Panc1 (cell line): Measurements from ENCODE around the gene ADORA2A. TPM values are rescaled to one million over a fixed set of nuclear protein-coding genes. Genes with fewer than 3 reads are reported as not detected.

ENCODE experiments used
- ATAC-seq: fragments of 200-7000 bp; cut with Tn5 transposase; 2 replicates; pipeline ENCODE4 v1.9.1; 2020; ENCODE audit warnings: mild to moderate bottlenecking, moderate library complexity
- BruUV-seq: library from RNA; stranded (reverse); fragments of 400-500 nt; replicated peaks from 2 replicates; lab custom pipeline; 2021; lab: Mats Ljungman, UMichigan
- CTCF ChIA-PET: fragments of 300-600 bp; sonication (Branson Sonifier 250); formaldehyde crosslinking; loops from one replicate; lab custom pipeline; 2022; ENCODE audit warnings: antibody characterized with exemption; lab: Charles Lee
- POLR2A ChIA-PET: fragments of 300-600 bp; sonication (Branson Sonifier 250); formaldehyde crosslinking; loops from one replicate; lab custom pipeline; 2022; ENCODE audit warnings: antibody characterized with exemption; lab: Charles Lee
- DNase-seq: peaks from one replicate; pipeline ENCODE4 v3.0.0-alpha.2; 2010; ENCODE audit warnings: low read depth, low spot score
- H3K27ac ChIP-seq: 2 replicates; pipeline ENCODE4 v1.5.1; 2011; ENCODE audit warnings: mild to moderate bottlenecking, low read length, inconsistent platforms
- H3K27me3 ChIP-seq: fragments of 200-500 bp; sonication (Bioruptor generic); 2 replicates; pipeline ENCODE4 v1.6.0; 2014; ENCODE audit warnings: low read length, inconsistent platforms; ENCODE audit not compliant: control insufficient read depth, insufficient read depth
- H3K36me3 ChIP-seq: fragments of 200-500 bp; sonication (Bioruptor generic); 2 replicates; pipeline ENCODE4 v1.5.1; 2014; ENCODE audit warnings: inconsistent platforms, mild to moderate bottlenecking, low read length, moderate library complexity; ENCODE audit not compliant: control insufficient read depth, insufficient read depth
- H3K4me1 ChIP-seq: 2 replicates; pipeline ENCODE4 v1.5.1; 2011; ENCODE audit warnings: inconsistent platforms, mild to moderate bottlenecking, low read length, moderate library complexity; ENCODE audit not compliant: control insufficient read depth, insufficient read depth
- H3K4me3 ChIP-seq, 2 experiments: 2 replicates each; pipeline ENCODE4 v1.5.1; 2011 to 2012; ENCODE audit warnings: low read depth in 2 of 2, low read length in 2 of 2, mild to moderate bottlenecking in 2 of 2, inconsistent platforms in 1 of 2, moderate library complexity in 1 of 2
- H3K9me3 ChIP-seq: fragments of 200-500 bp; sonication (Bioruptor generic); 2 replicates; pipeline ENCODE4 v1.5.1; 2014; ENCODE audit warnings: low read depth, mild to moderate bottlenecking, inconsistent platforms, low read length, moderate library complexity; ENCODE audit not compliant: control insufficient read depth, insufficient read depth
- CTCF ChIP-seq: fragments of 450-650 bp; IDR thresholded peaks from 2 replicates; pipeline ENCODE4 v1.5.1; 2017; ENCODE audit warnings: mild to moderate bottlenecking
- POLR2AphosphoS5 ChIP-seq: IDR thresholded peaks from 2 replicates; pipeline ENCODE4 v1.6.1; 2012; ENCODE audit warnings: mild to moderate bottlenecking, low read depth, low read length, moderate library complexity
- REST ChIP-seq, 2 experiments: IDR thresholded peaks; 2 replicates each; pipeline ENCODE4 v1.6.1; 2011 to 2012; ENCODE audit warnings: low read depth in 2 of 2, control low read depth in 1 of 2, low read length in 1 of 2, mild to moderate bottlenecking in 1 of 2, moderate library complexity in 1 of 2; ENCODE audit not compliant: insufficient read depth in 1 of 2
- SIN3A ChIP-seq: IDR thresholded peaks from 2 replicates; pipeline ENCODE4 v1.6.1; 2012; ENCODE audit warnings: low read depth, mild to moderate bottlenecking, low read length, moderate library complexity, borderline replicate concordance; ENCODE audit not compliant: insufficient read depth
- TCF7L2 ChIP-seq: IDR thresholded peaks from 2 replicates; pipeline ENCODE4 v1.6.1; 2011; ENCODE audit warnings: mild to moderate bottlenecking, low read depth, low read length, inconsistent platforms
- in situ Hi-C: cut with HindIII; loops from 2 replicates; pipeline ENCODE4 v1.10.0; 2016; ENCODE audit warnings: low sequenced_read_pairs, low pct_unique_long_range_greater_than_20kb
- intact Hi-C: fragments of 100-400 bp; cut with micrococcal nuclease; formaldehyde crosslinking; loops from one replicate; pipeline ENCODE4 v1.10.0; 2022; ENCODE audit not compliant: unreplicated experiment
- total RNA-seq: library from RNA; stranded (reverse); gene quantifications from one replicate; pipeline ENCODE4 v1.2.1, GENCODE V29; 2021; ENCODE audit not compliant: unreplicated experiment

The ADORA2A gene
- total RNA-seq, 1 experiment from 2014 or later, result 11.5 TPM

- no peak overlapping the region for H3K27ac ChIP-seq
- H3K27me3 ChIP-seq, result no peaks in the 10 kb centered on the region
- TF ChIP-seq CTCF, result no peak
- no peak for TF ChIP-seq POLR2AphosphoS5
- TF ChIP-seq SIN3A, result no peak
- no peak for TF ChIP-seq REST (IDR thresholded peaks at IDR 0.05; ENCODE audit: insufficient read depth in 1 of 2, low read depth in 2 of 2, low read length in 1 of 2)
- TF ChIP-seq TCF7L2, result no peak
- no TSS peak for BruUV-seq
- H3K36me3 ChIP-seq, result no peaks in the 10 kb centered on the region; the same call in 1 of the 2 replicates
- DNase-seq (no peak), ATAC-seq (no peak)
- no peaks in the 10 kb centered on the region for H3K9me3 ChIP-seq
- CTCF ChIA-PET, result no interaction called here
- in situ Hi-C loops (no loop called here), intact Hi-C loops (no loop called here)
- no peak overlapping the region for H3K4me3 ChIP-seq
- no peaks in the 10 kb centered on the region for H3K4me1 ChIP-seq
- POLR2A ChIA-PET, result no interaction called here
Measured at GRCh38 chr22:24380220-24380904, 47.0 kb upstream of the ADORA2A start.

- ATAC-seq (no peak), DNase-seq (no peak)
- Histone ChIP-seq H3K36me3 (no peaks in the 10 kb centered on the region), H3K9me3 (no peaks in the 10 kb centered on the region), H3K4me3 (no peak overlapping the region), H3K4me1 (no peaks in the 10 kb centered on the region), H3K27ac (no peak overlapping the region), H3K27me3 (no peaks in the 10 kb centered on the region)
- TF ChIP-seq SIN3A (no peak), REST (IDR thresholded peaks at IDR 0.05; ENCODE audit: insufficient read depth in 1 of 2, low read depth in 2 of 2, low read length in 1 of 2) (no peak), POLR2AphosphoS5 (no peak), CTCF (no peak), TCF7L2 (no peak)
- ChIA-PET POLR2A (no interaction called here), CTCF (no interaction called here)
- in situ Hi-C loops (no loop called here), intact Hi-C loops (no loop called here)
- BruUV-seq, result no TSS peak
Measured at GRCh38 chr22:24380905-24381230, 46.5 kb upstream of the ADORA2A start.
